HG03378 (cell line): Measurements from ENCODE around the gene LAMB4.
"Not testable (repeated sequence)": the region's sequence is repeated elsewhere in the genome, so short reads cannot be mapped to it uniquely, and the experiment has no call there.

Source experiments
- ATAC-seq: cut with Tn5 transposase; IDR thresholded peaks from one replicate; pipeline ENCODE4 v1.9.1; 2021; ENCODE audit warnings: mild to moderate bottlenecking, moderate library complexity; ENCODE audit not compliant: unreplicated experiment

The LAMB4 gene

DNA sequence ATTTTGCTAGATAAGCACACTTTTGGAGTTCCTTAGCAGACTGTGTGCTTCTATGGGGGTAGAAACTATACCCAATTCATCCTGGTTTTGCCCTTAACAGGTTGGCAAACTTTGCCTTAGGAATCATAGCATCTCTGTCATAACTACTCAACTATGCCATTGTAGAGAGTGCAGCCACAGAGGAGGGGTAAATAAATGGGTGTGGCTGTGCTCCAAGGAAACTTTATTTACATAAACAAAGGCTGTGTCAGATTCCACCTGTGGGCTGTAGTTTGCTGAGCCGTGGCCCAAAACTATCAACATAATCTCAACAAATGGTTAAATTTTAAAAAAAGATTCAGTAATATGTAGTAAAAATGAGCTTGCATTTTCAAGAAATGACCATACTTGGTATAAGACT lies 75.6 kb downstream of the LAMB4 start:
- ATAC-seq = no peak

DNA sequence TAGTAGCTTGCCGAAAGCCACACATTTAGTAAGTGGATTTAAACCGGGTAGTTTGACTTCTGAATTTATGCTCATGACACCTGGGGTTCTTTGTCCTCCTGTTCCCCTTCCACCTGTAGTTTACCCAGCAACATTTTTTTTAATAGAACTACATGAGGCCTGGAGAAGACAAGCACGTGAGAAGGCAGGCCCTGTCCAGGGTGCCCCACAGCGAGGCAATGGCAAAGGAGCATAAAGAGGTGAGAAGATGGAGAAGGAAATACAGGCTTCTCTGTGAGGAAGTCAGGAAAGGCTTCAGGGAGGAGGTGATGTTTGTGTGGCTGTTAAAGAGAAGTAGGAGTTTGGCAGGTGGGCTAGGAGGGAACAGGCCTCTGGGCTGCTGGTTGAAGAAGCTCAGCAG lies 76.9 kb downstream of the LAMB4 start:
- no peak for ATAC-seq

DNA sequence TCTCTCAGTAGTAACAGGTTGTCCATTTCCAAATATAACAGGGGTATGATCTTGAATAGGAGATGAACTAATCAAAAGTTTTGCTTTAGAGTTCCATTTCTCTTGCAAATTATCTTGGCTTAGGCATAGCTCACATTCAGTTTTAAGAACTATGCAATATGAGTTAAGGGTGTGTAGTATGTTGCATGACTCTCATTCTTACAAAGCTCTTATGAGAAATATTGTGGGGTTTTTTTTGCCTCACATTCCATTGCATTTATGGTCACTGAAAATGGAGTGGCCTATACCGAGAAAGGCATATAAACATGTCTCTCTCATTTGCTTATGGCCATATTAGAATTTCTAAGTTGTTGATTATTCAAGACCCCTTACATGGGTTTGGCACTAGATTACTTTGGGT lies 78.7 kb downstream of the LAMB4 start:
- ATAC-seq = no peak

DNA sequence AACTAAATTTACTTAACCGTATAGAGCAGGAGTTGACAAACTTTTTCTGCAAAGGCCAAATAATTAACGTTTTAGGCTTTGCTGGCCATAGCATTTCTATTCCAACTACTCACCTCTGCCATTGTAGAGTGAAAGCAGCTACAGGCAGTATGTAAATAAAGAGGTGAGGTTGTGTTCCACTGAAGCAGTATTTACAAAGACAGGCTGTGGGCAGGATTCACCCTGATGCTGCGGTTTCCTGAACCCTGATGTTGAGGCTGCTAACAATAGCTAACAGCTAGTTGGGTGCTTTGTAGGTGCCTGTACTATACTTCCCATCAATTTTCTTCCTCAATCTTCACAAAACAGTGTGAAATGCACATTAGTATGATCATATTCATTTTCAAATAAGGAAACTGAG lies 80.2 kb downstream of the LAMB4 start:
- no peak for ATAC-seq

DNA sequence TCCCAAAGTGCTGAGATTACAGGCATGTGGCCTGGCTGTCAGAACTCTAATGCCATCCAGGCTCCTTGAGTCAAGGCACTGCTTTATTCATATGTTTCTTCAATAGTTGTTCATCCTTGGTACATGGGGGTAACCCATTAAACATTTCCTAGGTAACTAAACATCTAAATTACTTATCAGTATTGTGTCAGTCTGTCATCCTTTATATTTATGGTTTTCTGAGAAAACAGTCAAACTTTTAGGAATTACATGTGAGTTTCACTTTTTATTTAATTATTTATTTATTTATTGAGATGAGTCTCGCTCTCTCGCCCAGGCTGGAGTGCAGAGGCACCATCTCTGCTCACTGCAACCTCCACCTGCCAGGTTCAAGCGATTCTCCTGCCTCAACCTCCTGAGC lies 81.7 kb downstream of the LAMB4 start:
- no peak for ATAC-seq

DNA sequence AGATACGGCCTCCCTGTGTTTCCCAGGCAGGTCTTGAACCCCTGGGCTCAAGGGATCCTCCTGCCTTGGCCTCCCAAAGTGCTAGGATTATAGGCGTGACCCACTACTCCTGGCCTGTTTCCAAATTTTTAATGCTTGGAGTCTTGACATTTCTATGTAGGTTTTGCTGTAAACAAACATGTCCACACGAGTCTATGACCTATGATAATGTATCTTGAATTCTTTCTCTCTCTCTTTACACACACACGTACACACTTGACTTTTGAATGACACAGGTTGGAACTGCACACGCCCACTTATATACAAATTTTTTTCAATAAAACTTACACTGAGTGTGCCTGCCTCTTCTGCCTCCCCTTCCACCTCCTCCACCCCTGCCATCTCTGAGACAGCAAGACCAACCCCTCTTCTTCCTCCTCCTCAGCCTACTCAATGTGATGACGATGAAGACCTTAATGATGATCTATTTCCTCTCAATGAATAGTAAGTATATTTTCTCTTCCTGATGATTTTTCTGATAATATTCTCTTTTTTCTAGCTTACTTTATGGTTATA lies 83.1 kb downstream of the LAMB4 start:
- ATAC-seq = no peak

DNA sequence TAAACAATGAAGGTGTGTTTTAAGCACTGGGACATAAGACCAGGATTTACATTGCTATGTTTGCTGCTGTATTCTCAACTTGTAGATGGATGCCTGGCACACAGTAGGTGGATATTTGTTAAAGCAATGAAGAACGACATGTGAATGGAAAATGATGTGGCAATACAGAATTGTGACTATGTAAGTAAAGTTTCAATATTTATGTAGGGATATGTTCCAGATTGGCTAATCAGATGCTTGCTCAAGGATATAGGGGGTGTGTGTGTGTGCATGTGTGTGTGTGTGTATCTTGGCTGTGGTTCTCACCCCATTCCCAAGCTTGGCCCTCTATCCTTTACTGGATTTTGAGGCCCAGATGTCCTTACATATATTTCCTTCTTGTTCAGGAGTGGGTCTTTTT lies 84.5 kb downstream of the LAMB4 start:
- no peak for ATAC-seq

DNA sequence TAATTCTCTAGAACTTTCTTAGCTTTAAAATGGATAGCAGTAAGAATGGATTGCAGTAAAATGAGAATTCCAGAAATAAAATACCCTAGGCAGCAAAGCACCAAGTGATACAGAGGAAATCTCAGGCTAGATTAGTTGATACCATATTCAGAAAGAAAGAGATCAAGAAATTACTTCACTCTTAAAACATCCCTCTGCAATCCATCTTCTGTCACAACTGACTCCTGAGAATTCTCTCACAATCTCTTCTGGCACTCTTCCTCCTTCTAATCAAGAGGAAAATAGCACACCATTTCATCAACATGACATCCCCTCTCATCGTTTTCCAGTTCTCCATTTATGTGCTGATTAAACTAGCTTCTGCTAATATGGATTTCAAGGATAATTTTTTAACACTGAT lies 85.0 kb downstream of the LAMB4 start:
- no peak for ATAC-seq

DNA sequence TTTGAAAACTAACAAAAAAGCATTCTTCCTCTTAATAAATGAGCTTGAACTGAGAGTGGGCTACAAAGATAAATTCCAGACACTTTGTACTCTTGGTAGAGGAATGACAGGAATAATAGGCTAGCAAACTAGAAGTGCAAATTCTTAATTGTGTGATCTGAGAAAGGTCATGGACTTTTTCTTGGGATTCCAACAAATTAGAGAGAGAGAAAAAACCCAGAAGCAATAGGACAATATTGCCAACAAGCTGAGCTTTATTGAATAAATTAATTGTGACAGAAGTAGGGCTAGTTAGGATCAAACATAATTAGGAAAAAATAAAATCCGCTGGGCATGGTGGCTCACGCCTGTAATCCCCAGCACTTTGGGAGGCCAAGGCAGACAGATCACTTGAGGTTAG lies 85.8 kb downstream of the LAMB4 start:
- ATAC-seq = no peak

DNA sequence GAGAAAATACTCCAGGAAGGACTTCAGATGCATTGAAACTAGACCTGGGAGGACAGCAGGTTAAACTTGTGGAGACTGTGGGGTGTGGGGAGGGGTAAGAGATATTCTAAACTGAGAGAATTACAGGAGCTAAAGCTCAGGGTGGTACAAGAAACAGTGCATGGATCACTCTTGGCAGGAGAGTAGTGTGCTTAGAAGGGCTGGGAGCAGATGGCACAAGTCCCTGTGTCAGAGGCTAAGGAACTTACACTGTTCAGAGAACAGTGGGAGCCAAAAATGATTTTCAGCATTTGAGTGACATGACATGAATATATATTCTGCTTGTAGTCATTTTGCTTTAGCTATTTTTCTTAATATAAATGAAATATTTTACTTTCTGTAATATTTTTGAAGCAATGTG lies 91.2 kb downstream of the LAMB4 start:
- ATAC-seq = no peak

DNA sequence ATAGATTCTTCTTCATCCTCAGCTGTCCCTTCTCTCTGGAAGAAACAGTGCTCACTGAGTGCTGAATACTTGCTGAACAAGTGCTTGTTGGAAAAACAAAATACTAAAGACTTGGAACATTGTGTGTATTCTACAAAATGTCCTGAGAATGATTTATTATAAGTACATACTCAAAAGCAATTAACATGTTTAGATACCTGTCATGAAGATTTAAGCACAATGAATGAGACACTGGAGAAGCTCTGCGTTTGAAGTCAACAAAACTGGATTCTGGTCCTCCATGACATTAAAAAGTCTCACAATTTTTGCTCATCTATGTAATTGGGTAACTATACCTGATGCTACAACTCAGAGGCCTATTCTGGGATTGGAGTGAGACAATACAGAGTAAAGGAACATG lies 92.4 kb downstream of the LAMB4 start:
- ATAC-seq = no peak

DNA sequence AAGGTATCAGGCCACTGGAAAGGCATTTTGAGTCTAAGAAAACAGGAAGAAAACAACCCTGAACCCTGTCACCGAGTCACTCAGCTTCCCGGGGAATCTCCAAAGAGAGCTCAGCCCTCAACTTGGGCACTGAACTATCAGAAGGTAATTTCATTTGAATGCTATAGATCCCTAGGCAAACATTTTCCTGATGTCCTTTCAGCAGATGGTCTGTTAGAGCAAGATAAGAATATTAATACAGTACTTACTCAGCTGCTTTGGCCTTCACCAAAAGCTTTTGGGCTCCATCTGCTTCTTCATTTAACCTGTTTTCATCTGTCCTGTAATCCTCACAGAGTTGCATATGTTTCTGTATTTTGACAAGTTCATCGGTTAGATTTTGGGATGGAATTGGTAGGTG lies 93.0 kb downstream of the LAMB4 start:
- no peak for ATAC-seq

DNA sequence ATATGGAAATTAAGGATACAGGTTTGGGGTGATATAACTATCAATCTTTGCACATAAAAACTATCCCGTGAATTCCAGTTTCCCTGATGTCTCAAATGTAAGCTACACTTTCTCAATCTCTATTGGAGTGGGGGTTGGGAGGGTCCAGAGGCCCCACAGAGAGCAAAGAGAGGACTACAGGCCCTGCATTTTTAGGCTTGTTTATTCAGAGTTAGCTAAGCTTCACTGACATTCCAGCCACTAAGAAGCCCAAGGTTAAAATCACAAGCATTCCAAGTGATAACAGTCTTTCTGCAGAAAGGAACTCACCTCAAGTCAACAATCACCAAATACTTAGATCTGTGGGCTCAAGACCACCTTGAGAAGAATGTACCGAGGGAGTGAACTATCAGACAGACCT lies 95.6 kb downstream of the LAMB4 start:
- ATAC-seq = no peak

DNA sequence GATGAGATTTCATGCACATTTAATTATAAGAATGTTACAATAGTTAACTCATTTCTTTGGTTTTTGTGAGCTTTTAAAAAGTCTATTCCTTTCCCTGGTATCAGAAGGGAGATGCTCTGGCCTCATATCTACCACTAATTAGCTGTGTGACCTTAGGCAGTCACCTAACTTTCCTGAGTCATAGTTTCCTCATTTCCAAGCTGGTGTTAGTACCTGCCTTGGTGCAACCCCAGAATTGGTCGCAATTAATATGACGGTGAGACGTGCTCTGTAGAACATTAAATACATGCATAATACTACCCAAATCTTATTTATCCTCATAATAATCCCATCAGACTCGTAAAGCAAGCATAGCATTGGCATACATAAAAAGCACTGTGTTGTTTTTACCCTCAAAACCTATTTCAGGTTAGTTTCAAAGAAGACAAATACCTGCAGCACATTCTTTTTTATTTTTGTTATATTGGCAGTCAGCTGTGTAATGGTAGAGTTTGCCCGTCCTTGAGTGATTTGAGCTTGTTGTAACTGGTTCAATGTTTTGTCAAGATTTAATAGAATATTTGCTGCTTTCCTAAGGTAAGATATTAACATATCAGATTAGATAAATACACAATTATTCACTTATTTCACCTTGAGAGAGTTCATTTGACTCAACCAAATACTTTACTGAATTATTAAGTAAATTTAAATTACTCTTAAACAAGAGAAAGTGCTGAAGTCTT lies 96.2 kb downstream of the LAMB4 start:
- ATAC-seq = no peak

DNA sequence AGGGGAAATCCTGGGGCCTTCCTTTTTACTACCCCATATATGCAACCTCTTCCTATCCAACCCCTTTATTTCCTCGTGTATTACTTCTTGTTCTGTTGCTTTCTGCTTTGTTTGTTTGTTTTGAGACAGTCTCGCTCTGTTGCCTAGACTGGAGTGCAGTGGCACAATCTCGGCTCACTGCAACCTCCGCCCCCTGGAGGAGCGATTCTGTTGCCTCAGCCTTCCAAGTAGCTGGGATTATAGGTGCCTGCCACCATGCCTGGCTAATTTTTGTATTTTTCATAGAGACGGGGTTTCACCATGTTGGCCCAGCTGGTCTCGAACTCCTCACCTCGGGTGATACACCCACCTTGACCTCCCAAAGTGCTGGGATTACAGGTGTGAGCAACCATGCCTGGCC lies 96.9 kb downstream of the LAMB4 start:
- ATAC-seq = not testable (repeated sequence)

DNA sequence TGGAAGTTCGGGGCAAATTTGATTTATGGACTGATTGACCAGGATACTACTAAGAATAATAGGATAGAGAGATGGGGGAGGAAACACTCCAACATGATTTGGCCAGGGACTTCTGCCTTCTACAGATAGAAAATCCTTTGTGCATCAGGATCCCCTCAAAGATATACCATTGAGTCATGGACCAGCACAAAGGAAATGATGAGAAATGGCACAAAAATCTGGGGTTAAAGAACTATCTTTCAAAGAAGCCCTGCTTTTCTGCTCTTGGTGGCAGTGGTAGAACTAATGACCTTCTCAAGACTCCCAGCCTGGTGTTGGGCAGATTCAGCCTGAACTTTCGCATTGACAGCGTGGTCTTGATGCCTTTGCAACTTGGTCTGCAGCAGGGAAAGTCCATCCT lies 99.6 kb downstream of the LAMB4 start:
- no peak for ATAC-seq

DNA sequence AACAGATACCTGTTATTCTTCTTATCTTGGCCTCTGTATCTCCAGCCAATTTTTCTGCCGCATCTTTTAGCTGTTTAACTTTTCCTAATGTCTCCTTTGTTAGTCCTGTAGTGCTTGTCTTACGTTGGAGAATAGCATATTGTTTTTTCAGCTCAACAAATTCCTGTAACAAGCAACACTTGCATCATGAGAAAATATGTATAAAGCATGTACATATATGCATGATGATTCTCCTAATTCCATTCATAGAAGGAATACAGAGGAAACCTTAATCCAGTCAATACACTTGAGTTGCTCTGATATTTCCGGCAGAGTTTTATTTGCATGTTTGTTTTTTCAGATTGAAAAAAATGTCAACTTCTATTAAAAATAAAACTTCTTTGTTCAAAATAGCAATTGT lies 101.1 kb downstream of the LAMB4 start:
- no peak for ATAC-seq

DNA sequence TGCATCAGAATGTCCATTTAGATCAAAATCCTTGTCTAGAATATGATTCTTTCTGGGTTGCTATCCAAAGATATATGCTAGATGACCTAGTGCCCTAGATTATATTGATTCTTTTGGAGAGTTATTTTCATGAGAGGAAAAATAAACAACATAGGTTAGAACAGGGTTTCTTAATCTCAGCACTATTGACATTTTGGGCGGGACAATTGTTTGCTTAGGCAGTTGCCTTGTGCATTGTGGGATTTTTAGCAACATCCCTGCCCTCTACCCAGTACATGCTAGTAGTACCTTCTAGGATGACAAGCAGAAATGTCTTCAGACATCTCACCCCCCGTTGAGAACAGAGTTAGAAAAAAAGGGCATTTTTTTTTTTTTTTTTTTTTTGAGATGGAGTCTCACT lies 102.0 kb downstream of the LAMB4 start:
- no peak for ATAC-seq

DNA sequence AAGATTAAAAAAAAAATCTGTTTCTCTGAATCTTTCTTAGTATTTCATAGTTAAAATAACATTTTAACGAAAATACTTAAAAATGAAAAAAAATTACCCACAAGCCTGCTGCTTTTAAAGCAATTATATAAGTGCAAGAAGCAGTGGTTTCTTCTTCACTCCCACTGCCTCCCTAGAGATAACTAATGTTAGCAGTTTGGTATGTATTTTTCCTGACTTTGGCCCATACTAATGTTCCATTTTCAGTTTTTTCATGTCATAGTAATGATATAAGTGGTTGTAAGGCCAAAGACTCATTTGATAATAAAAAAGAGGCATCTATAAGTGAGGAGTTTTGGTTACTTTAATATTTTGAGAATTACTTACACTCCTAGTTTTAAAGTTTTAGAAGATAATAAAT lies 102.9 kb downstream of the LAMB4 start:
- ATAC-seq = no peak

DNA sequence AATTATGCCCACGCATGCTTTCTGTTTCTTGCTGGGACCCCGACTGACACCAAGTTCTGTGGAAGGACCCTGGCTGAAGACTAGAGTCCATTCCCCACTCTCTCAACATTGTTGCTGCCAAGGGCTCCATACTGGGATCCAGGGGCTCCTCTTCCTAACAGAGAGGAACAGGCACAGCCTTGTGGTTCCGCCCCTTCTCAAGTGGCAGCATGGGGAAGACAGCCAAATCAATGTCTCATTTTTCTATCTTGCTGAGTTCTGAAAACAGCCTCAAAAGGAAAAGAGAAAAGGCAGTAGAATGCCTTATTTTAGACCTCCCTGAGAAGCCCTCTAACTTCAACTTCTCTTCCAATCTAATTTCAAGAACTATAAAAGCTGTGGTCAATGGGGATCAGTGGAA lies 103.5 kb downstream of the LAMB4 start:
- ATAC-seq = no peak

DNA sequence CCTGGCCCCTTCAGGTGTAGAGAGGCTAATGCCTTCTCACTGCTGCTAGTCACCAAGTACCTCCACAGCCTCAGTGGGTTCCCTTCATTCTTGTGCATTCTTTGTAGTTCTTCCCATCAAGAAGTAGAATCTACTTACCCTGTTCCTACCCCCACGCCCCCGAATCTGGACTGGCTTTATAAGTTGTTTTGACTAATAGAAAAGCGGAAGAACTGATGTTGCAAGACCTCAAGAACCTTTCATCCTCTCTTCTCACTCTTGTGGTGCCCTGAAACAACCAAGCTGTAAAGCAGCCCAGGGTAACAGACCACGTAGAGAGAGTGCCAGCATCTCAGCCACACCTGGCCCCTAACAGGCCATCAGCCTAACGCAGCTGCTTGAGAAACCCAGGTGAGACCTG lies 104.0 kb downstream of the LAMB4 start:
- ATAC-seq = no peak

DNA sequence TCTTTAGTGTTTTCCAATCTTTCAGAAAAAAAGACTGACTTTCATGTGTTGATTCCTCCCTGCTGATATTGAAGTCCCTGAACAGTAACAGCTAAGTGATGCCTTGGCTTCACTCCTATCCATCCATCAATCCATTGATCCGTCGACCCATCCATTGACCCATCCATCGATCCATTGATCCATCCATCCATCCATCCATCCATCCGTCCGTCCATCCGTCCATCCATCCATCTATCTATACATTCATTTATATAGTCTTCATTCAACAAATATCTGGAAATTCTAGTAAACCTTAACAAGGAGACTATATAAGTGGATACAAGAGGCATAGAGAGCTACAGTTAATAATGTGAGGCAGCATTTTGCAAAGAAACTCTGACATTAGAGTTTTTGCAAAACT lies 105.6 kb downstream of the LAMB4 start:
- no peak for ATAC-seq

DNA sequence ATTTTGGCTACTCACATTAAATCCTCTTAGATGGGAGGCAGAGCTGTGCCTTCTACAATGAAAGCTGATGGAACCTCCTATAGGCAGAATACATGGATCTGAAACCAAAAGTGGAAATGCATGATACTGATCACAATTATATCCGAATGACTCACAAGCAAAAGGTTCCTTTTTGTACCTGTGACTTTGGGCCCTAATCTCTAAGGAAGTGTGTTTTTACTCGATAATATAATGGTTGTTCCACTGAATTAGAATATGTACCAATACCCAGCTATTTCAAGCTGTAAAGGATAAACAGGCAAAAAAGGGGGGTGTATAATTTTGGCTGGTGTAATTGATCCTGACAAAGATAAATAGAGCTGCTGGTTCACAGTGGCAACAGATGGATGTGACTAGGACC lies 109.6 kb downstream of the LAMB4 start:
- ATAC-seq = no peak
